DMS153 (cell line): ENCODE data around the gene COA8.

Experiments
- DNase-seq: peaks from one replicate; lab custom pipeline; 2025; lab: John Stamatoyannopoulos, UW

The COA8 gene

DNA sequence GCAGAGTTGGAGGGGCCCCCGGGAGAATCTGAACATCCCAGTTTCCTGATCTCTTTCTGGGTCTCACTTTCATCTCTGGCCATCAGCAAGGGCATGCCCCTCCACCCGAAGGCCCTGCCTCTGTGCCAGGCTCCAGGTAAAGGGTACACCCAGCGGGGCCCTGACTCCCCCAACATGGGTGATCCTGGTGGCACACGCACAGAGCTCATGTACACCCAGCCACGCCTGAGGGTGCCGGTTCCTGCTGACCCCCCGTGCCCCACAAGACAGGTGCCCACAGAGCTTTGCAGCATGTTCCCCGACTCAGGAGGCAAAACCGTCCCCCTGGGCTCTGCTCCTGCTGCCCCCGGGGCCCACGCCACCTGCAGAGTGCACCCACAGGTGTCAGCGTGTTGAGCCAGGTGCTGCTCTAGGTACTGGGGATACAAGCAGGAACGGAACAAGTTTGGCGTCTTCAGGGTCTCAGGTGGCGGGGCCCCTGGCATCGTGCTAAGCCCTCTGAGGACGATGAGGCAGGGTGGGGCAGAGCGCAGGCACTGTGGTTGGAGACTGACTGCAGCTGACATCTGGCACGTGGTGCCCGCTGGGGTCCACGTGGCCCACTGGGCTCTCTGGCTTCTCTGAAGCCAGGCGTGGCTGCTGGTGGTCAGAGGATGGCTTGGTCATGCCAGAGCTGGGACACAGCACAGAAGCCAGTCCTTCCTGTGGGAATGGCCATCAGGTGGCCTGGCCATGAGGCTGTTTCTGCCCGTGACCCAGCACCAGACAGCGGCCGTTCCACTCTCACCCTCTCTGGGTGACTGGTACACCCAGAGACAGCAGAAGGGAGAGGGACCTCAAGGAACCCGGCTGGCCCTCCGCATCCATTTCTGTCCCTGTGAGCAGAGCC, 14.1 kb upstream of the COA8 start:
- no peak for DNase-seq

DNA sequence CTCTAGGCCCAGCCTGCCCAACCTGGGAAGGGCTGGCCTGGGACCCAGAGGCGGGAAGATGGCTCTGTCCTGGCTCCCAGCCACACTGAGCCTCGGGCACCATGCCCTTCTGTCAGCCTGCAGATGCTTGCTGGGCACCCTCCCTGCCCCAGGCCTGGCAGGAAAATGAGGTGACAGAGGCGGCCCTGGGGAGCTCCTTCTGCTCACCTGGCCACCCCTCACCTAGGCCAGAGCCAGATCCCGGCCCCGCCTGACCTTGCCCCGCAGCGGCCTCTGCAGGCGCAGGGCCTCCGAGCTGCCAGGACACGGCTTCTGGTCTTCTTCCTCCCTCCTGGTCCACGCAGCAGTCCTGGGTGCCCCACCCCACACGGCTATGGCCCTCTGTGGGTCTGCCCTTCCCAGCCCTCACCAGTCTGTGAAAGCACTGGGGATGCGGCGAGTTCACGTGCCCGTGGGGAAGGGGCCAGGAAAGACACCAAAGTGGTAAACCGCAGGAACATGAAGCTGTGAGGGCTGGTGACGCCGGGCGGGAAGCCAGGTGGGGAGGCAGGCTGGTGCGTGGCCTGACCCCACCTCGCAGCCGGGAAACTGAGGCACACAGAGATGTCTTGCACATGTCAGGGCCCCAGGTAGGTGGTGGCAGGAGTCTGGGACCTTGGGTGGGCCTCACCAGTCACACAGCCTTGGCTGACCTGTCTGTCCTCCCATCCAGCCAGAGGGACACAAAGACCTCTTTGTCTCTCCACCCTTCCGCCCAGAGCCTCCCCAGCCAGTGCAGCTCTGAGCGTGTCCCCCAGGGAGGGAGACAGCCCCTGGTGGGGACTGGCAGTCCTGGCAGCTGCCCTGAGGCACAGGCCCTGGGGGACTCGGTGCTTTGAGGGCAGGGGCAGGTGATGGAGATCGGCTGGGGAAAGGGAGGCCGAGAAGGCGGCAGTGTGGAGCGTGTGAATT, 13.1 kb upstream of the COA8 start:
- DNase-seq = no peak

DNA sequence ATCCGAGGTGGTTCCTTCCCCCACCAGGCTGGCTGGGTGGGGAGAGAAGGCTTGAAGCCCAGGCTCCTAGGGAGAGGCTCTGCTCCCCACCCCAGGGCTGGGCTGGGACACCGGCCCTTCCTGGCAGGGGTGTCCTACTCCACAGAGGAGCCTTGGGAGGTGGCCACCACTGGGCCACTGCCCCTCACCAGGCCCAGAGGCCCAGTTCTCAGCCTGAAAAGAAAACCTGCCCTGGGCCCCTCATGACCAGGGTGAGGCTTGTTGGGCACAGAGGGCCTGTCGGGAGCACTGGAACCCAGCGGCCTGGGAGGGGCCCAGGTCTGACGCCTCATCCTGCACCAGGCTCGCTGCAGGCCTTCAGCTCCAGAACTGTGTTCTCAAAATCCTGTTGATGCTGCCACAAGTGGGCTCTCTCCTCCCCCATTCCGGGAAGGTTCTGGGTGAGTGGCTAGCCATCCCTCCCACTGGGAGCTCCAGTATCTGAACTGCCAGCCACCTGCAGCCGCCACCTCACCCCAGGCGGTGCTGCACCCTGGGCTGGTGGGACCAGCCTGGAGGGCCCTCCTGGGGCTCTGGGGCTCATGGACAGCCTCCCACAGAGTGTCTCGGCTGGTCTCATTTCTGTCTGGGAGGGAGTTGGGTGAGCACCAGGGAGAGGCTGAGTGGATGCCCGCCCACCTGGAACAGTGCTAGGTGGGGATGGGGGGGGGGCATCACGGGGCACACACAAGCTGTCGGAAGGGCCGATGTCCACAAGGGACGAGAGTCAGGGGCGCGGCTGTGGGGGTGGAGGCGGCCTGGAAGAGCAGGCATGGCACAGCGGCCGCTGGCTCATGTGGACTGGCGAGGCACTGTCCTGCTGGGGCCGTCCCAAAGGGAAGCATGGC, 12.1 kb upstream of the COA8 start:
- DNase-seq = no peak

DNA sequence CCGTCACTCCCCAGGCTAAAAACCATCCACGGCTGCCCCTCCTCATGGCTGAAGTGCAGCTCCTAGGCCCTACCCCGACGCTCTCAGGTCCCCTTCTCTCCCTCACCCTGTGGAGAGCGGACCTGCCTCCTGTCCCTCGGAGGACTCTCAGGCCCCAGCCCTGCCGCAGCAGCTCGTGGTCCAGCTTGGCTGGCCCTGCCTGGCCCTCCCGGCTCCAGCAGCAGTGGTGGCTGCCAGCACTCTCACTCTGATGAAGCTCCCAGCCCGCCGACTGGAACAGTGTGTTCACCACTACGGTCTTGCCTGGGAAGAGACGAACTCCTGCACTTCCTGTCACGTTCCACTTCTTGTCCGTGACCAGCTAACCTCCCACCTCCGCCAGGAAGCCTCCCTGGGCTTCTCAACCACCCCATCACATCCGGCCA, 11.4 kb upstream of the COA8 start:
- DNase-seq = no peak

DNA sequence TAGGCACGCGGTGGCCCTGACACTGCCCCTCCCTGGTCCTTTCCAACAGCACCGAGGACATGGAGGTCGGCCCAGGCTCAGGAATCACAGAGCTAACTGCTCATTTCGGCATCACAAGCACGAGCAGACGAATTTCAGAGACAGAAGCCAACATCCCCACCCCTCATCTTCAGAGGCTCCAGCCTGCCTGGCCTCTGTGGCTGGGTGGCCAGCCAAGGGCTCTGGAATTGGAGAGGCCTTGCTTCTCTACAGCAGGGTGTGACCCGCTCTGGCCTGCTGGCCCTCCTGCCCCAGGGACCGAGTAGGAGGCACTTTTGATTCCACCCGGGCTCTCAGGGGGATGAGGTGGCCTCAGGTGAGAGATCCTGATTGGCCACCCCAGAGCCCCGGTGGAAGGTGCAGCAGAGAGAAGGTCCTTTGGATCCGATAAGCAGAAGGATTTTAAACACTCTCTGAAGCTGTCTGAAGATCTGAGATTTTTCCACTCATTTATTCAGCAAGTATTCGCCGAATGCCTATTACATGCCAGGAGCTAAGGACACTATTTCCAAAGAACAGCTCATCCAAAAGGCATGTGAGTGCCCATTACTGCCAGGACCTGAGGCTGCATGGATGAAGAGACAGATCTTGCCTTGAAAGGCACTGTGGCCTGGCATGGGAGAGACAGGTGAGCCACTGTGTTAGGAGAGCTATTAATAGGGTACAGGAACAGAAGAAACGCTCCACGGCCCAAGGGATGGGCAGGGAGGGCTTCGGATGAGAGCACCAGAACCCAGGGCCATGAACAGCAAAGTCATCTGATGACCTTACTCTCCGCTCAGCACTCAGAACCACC, 10.5 kb upstream of the COA8 start:
- no peak for DNase-seq

DNA sequence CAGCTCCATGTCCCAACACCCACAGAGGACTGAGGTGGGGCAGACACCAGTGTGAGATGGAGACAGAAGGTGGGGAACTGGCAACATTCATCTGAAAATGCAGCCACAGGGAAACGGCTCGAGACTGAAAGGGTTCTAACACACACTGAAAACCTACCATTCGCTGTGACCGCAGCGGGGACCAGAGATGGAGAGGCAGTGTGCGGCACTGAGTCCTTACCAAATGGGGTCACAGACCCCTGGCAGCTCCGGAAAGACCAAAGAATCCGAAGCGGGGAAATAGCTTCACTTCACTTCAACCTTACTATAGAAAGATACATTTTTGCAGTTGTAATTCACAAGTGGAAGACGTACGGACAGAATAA, 9.9 kb upstream of the COA8 start:
- DNase-seq = no peak

DNA sequence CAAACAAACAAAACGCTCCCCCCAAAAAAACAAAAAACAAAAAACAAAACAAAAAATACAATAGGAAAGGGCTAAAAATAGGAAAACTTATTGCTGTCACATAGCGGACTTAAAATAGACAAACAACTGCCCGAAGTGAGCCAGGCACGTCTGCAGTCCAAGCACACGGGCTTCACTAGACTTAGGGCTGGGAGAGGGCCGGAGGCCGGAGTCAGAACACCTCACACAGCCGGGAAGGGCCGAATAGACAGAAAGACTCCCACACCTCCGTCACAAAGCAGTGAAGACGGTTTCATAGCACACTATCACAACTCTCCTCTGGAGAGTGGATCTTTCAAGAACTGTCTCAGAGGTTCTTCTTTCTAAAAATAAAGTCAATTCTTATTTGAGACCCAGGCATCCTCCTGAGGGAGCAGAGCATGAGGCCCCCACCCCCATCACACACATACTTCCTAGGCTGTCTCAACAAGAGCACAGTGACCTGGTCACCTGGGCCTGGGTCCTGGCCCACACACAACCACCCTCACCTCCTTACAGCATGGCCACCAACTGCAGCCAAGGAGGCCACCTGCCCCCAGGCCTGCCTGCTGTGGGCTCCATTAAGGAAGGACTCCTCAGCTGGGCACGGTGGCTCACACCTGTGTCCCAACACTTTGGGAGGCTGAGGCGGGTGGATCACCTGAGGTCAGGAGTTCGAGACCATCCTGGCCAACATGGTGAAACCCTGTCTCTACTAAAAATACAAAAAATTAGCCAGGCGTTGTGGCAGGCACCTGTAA, 7.0 kb upstream of the COA8 start:
- no peak for DNase-seq

DNA sequence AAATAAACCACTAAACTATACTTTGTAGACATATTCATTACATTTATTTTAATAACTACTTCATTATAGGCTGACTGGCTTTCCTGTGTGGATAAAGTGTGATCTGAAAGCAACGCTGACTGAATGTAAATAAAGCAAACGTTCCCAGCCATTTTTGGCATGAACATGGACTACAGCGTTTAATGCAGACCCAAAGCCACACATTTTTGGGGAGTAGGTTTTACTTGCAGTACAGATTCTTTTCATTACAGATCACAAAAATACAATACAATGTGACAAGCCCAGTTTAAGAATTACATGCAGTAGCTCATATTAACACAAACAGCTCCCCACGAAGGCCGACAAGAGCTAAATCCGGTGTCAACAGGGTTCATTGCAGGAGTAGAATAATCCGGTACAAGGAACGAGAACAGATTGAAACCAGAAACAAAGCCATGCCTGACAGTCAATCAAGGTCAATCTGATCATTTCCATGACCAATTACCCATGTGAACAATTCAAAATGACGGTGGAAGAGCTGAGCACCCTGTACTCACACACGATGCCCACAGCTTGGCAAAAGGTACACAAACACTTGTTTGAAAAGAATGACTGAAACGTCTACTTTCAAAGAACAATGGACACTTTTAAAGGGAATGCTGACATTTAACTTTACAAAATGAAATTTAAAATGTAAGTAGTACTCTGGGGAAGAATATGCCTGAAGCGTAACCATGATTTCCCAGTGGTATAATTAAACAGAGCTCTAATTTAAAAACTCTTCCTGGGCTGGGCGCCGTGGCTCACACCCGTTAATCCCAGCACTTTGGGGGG, 5.6 kb upstream of the COA8 start:
- no peak for DNase-seq

DNA sequence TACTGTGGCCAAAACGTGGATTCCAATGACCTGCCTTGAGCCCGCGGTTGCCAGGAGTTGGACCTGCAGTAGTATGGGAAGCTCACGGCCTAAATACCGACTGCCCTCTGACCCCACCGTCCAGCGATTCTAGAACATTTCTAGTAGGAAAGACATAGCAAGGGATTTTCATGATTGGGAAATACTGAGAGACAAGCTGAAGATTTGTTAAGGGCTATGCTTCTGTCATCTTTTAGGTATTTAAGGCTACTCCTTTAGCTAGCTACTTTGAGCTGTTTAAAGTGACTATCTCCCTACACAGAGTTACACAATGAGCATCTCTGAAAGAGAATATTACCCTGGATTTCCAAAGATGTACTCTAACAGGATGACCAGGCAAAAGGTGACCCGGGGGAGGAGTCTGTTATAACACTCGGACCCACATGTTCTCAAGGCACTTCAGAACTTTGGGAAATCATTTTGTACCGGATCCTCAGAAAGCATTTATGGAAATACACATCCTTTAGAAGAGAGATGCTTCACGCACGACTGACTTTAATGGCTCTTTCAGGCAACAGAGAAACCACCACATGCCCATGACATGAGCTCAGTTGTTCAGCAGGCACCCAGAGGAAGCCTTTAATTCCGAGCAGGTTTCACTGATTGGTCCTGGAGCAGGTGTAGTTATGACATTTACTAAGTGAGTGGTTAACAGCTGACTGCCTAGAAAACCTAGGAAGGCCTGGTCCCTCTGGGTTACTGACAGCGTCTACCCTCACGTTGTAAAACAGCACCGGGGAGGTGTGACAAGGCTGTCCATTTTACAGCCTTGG, 4.5 kb upstream of the COA8 start:
- no peak for DNase-seq

DNA sequence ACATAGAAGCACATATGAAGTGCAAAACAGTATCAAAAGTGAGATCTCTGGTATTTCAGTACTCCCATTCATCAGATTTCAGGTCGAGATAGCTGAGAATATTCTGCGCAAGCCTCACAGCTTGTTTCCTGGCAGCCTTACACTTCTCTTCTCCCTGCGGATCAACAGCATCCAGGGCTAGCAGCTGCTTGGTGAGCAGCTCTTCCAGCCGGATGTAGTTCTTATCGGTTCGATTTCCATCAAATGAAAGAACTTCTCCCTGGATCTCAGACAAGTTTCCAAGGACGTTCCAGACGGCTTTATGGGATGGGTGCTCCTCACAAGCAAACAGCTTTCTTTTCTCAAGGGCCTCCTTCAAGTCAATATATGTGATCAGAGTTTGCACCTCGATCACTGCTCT, 3.0 kb upstream of the COA8 start:
- no peak for DNase-seq

DNA sequence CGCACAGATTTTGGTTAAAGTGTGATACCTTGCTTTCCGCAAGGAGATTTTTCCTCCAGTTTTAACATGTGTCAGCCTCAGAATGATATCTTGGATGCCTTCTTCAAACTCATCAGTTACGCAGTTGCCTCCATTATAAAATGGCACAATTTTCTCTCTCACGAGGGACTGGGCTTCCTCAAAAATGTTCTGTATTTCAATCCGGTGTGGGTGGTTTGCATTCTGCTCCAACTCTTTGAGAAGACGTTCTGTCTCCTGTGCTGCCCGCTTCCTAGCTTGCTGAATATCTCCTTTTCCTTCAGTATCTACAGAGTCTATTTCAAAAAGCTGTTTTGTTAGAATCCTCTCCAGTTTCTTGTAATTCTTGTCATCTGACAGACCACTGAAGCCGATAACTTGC, 2.1 kb upstream of the COA8 start:
- DNase-seq = no peak

DNA sequence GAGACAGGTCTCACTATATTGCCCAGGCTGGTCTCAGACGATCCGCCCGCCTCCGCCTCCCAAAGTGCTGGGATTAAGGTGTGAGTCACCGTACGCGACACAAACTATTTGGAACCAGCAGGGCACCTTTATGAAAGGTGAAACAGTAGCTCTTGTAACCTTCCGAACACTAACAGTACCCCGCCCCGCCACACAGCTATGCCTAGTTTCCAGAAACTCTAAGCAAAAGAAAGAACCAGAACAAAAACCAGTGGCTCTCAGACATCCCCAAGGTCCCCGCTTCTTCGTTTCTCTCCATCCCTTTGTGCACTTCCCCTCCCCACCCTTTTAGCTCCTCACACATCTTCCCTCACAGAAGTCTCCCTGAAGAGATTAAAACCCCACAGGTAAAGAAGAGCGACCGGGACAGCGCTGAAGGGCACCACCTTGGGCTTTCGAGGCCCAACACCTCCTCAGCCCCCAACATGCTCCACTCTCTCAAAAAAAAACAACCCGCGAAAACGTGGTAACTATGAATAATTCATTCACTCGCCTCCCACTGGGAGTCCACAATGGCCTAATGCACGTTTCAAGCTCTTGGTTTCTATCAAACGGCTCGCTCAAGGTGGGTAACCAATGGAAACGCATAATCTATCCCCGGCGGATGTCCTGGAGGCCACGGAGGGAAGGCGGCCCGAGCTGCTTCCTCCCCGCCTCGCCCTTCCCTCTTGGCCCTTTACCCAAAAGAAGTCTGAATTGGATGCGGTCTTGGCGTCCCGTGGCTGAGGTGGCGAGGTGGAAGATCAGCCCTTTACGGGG, 1.2 kb upstream of the COA8 start:
- no peak for DNase-seq

DNA sequence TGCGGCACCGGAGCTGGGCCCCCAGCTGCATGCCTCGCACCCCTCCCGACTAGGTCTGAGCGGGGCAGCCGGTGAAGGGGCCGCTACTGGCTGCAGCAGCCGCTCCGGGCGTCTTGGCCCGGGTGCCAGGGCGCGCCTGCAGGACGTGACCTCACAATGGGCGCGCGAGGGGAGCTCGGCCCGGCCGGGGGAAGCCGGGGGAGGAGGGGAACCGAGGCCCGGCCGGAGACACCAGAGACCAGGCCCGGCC, 656 bp upstream of the COA8 start:
- no peak for DNase-seq

DNA sequence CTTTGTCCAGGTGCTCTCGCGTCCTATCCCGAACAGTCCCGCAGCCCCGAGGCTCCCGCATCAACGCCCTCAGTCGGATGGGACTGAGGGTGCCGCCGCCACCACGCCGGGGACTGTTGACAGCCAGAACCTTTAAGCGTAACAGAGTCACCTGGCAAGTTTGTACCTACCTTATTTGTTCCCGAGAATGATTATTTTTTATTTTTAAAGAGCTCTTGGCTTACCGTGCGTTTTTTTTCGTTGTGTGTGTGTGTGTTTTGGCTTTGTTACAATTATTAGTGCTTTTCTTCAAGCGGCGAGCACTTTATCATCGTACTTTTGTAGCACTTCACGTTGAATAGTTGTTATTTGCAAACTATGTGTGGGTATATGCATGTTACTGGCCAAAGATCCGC, 463 bp downstream of the COA8 start:
- no peak for DNase-seq

DNA sequence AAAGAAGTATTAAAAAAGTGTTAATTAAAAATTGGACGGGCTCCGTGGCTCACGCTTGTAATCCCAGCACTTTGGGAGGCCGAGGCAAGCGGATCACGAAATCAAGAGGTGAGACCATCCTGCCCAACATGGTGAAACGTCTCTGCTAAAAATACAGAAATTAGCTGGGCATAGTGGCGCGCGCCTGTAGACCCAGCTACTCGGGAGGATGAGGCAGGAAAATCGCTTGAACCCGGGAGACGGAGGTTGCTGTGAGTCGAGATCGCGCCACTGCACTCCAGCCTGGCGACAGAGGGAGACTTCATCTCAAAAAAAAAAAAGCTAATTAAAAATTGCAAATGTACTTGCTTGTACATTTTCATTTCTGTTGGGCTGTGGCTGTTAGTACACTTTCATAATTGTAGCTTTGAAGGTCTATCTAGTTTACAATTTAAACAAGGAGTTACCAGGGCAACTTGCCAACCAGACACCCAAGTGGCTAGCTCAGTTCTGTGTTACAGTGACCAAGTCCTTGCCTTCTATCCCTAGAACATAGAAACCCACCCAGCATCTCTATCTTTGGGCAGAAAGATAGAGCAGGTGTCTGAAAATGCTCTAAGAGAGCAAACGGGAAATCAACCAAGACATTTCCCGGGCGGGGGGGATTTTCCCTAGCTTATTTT, 1.2 kb downstream of the COA8 start:
- DNase-seq = no peak

DNA sequence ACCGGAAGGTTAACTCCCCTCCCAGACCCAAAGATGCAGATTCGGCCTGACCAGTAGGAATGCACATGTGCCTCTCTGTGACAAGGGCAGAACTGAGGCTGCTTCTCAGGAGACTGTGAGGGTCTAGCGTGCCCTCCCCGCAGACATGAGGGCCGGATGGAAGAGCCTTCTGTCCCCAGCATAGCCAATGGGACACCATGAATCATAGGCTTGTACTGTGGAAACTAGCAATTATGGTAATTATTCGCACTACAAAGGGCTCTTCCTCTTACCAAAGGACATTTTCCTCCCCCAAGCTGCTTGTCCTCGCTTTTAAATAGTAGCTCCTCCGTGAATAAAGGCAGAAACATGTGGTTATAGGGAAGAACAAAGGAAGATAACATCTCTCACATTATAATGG, 6.2 kb downstream of the COA8 start:
- DNase-seq = no peak

DNA sequence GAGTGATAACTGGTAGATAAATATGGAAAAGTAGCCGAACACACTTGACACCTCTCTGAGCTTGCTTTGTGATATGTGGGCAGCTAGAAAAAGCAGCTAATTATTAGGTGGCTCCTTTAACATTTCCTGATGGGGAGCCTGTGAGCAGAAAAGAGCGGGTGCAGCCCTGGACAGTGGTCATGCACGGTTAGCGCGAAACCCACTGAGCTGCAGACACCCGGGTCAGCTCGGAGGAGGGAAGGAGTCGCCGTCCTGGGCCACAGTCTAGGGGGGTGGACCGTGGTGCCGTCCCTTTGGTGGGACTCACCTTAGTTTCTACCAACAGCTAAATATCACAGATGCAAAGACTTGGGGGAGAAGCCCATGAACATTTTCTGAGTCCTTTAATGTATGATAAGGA, 6.6 kb downstream of the COA8 start:
- no peak for DNase-seq

DNA sequence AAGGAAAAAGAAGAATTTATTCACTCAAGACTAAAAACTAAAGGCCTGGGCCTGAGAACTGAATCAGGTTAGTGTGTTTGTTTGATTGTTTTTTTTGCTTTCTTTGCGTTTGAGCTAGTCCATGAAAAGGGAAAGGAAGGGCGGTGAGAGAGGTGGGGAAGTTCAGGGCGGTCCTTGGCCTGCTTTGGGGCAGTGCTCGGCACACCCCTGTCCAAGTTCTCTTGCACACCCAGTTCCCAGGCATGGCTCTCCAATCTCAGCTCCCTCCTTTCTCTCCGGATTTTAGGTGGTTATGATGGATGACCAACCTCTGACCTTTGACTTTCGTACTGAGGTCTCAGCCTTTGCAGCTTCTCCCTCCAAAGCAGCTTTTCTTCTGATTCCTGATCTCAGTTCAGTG, 11.3 kb downstream of the COA8 start:
- DNase-seq = no peak
